AG04450 (cell line): Measurements from ENCODE around the gene AMIGO2. TPM values are rescaled to one million over a fixed set of nuclear protein-coding genes. Genes with fewer than 3 reads are reported as not detected.

Experiments used
- CTCF ChIA-PET: fragments of 300-600, 350-600 bp; formaldehyde crosslinking; extraction: SDS; loops from one replicate; lab custom pipeline; 2022; ENCODE audit warnings: antibody characterized with exemption, inconsistent platforms; lab: Charles Lee
- POLR2A ChIA-PET: fragments of 350-600 bp; formaldehyde crosslinking; extraction: SDS; loops from one replicate; lab custom pipeline; 2021; ENCODE audit warnings: antibody characterized with exemption, inconsistent platforms; lab: Yijun Ruan, JAX
- DNase-seq: peaks from one replicate; pipeline ENCODE4 v3.0.0-alpha.2; 2011; ENCODE audit warnings: low read depth, low spot score
- H3K27ac ChIP-seq: one replicate; pipeline ENCODE4 v1.5.1; 2012; ENCODE audit warnings: low read depth, low read length, control low read depth
- H3K27me3 ChIP-seq: one replicate; pipeline ENCODE4 v1.6.0; 2012; ENCODE audit warnings: low read length; ENCODE audit not compliant: control insufficient read depth, insufficient read depth
- H3K4me3 ChIP-seq: 2 replicates; pipeline ENCODE4 v1.5.1; 2011; ENCODE audit warnings: mild to moderate bottlenecking, low read depth, low read length, control low read depth
- H3K9me3 ChIP-seq: 2 replicates; pipeline ENCODE4 v1.5.1; 2012; ENCODE audit warnings: low read length; ENCODE audit not compliant: control insufficient read depth, insufficient read depth
- CTCF ChIP-seq: IDR thresholded peaks from 2 replicates; pipeline ENCODE4 v1.5.1; 2011; ENCODE audit warnings: low read depth, low read length, control low read depth, inconsistent platforms
- polyA plus RNA-seq: library from polyadenylated mRNA; depleted of rRNA; stranded (reverse); fragments of >200 nt; gene quantifications from 2 replicates; pipeline ENCODE4 v1.2.3, GENCODE V29; 2011

Gene AMIGO2
- polyA plus RNA-seq, 1 experiment, result 18.7 TPM

- Histone ChIP-seq H3K4me3 (no peak overlapping the region), H3K27me3 (no peaks in the 10 kb centered on the region), H3K9me3 (no peaks in the 10 kb centered on the region), H3K27ac (no peak overlapping the region)
- DNase-seq, result no peak
- POLR2A ChIA-PET, result no interaction called here
- CTCF ChIA-PET, result interaction anchor here (1.8 kb wide), 1 partner anchor 9 kb away, joined by 5 read pairs; no protein-coding TSS in a partner anchor
- no peak for TF ChIP-seq CTCF
Measured at GRCh38 chr12:47041327-47041726, 38.4 kb downstream of the AMIGO2 start.

- CTCF ChIA-PET, result interaction anchor here (1.1 kb wide), 1 partner anchor 358 kb away, joined by 3 read pairs; no protein-coding TSS in a partner anchor
- H3K4me3 ChIP-seq, result no peak overlapping the region
- no peaks in the 10 kb centered on the region for H3K9me3 ChIP-seq
- POLR2A ChIA-PET, result interaction anchor here (0.6 kb wide), 1 partner anchor 240 kb away, joined by 4 read pairs; no protein-coding TSS in a partner anchor
- TF ChIP-seq CTCF, result no peak
- no peaks in the 10 kb centered on the region for H3K27me3 ChIP-seq
- no peak overlapping the region for H3K27ac ChIP-seq
- DNase-seq, result no peak
Measured at GRCh38 chr12:47039756-47040155, 40.0 kb downstream of the AMIGO2 start.

GRCh38 chr12:47039079-47039478, 40.7 kb downstream of the AMIGO2 start:
- ChIA-PET CTCF (interaction anchor here (0.6 to 1.3 kb wide), 2 partner anchors 358 to 1212 kb away, joined by 3 read pairs; no protein-coding TSS in a partner anchor), POLR2A (no interaction called here)
- H3K27me3 ChIP-seq, result no peaks in the 10 kb centered on the region
- no peaks in the 10 kb centered on the region for H3K9me3 ChIP-seq
- H3K27ac ChIP-seq, result no peak overlapping the region
- TF ChIP-seq CTCF, result no peak
- H3K4me3 ChIP-seq, result no peak overlapping the region
- no peak for DNase-seq

- DNase-seq, result no peak
- no peaks in the 10 kb centered on the region for H3K9me3 ChIP-seq
- CTCF ChIA-PET, result interaction anchor here (1.3 kb wide), 1 partner anchor 359 kb away, joined by 3 read pairs; no protein-coding TSS in a partner anchor
- no peak overlapping the region for H3K27ac ChIP-seq
- no peak overlapping the region for H3K4me3 ChIP-seq
- POLR2A ChIA-PET, result no interaction called here
- TF ChIP-seq CTCF, result no peak
- H3K27me3 ChIP-seq, result no peaks in the 10 kb centered on the region
Measured at GRCh38 chr12:47038270-47038748, 41.5 kb downstream of the AMIGO2 start.

- POLR2A ChIA-PET, result no interaction called here
- CTCF ChIA-PET, result interaction anchor here (1.0 to 4.3 kb wide), 3 partner anchors 35 to 361 kb away, joined by 3 to 76 read pairs (median 56); no protein-coding TSS in a partner anchor
- DNase-seq, result no peak
Measured at GRCh38 chr12:47035484-47035883, 44.3 kb downstream of the AMIGO2 start.

More at GRCh38 chr12:47035484-47035883, 44.3 kb downstream of the AMIGO2 start:
- Histone ChIP-seq H3K4me3 (no peak overlapping the region), H3K9me3 (no peaks in the 10 kb centered on the region), H3K27me3 (no peaks in the 10 kb centered on the region), H3K27ac (no peak overlapping the region)
- no peak for TF ChIP-seq CTCF
